HepG2 (cell line): ENCODE results near the gene MEX3D.

ENCODE experiments used
- MED13 ChIP-seq: sonication (generic); formaldehyde crosslinking; IDR thresholded peaks from 2 replicates; pipeline ENCODE4 v1.5.0; 2020; ENCODE audit warnings: missing genetic modification reagents
- ZNF563 ChIP-seq: sonication (generic); formaldehyde crosslinking; IDR thresholded peaks from 2 replicates; pipeline ENCODE4 v1.8.0; 2022; ENCODE audit warnings: mild to moderate bottlenecking, moderate library complexity, missing genetic modification reagents

- TF ChIP-seq ZNF563 (no peak), MED13 (no peak)
Observed at GRCh38 chr19:1601613-1602064, 33.5 kb upstream of the MEX3D start.
